Mammary epithelial cell (primary cell): Measurements from ENCODE around the gene RAB14.

ENCODE experiments used
- EZH2 ChIP-seq: IDR thresholded peaks from 2 replicates; pipeline ENCODE4 v1.6.1; 2012; ENCODE audit warnings: low read length, inconsistent platforms, borderline replicate concordance
- TF ChIP-seq, protein P1 (sequence below), 2 donors: IDR thresholded peaks in 1 of 2; conservative IDR thresholded peaks in 1 of 2; 2 replicates each; pipeline ENCODE4 v1.5.1; 2011 to 2012; ENCODE audit warnings: inconsistent platforms in 2 of 2, low read length in 2 of 2, mild to moderate bottlenecking in 2 of 2, control low read depth in 1 of 2, low read depth in 1 of 2; ENCODE audit not compliant: insufficient read depth in 1 of 2; ENCODE audit errors: extremely low read depth in 1 of 2

- TF ChIP-seq, protein P1, sequence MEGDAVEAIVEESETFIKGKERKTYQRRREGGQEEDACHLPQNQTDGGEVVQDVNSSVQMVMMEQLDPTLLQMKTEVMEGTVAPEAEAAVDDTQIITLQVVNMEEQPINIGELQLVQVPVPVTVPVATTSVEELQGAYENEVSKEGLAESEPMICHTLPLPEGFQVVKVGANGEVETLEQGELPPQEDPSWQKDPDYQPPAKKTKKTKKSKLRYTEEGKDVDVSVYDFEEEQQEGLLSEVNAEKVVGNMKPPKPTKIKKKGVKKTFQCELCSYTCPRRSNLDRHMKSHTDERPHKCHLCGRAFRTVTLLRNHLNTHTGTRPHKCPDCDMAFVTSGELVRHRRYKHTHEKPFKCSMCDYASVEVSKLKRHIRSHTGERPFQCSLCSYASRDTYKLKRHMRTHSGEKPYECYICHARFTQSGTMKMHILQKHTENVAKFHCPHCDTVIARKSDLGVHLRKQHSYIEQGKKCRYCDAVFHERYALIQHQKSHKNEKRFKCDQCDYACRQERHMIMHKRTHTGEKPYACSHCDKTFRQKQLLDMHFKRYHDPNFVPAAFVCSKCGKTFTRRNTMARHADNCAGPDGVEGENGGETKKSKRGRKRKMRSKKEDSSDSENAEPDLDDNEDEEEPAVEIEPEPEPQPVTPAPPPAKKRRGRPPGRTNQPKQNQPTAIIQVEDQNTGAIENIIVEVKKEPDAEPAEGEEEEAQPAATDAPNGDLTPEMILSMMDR (conservative IDR thresholded peaks at IDR 0.05 in 1 of 2, IDR thresholded peaks at IDR 0.05 in 1 of 2; ENCODE audit: extremely low read depth in 1 of 2, insufficient read depth in 1 of 2, low read depth in 1 of 2, low read length in 2 of 2): no peak
- TF ChIP-seq EZH2: no peak
Observed at GRCh38 chr9:121153642-121154041, 48.0 kb downstream of the RAB14 start.
